Measurements from ENCODE around the gene STX18. TPM values are rescaled to one million over a fixed set of nuclear protein-coding genes. Genes with fewer than 3 reads are reported as not detected.
A peak's percentile ranks its signal among the peaks of the same experiment; 100 is the strongest.
"Not testable (repeated sequence)": the region's sequence is repeated elsewhere in the genome, so short reads cannot be mapped to it uniquely, and the experiment has no call there.

Gene STX18
- total RNA-seq, 1 experiment from 2014 or later, result 20.9 TPM

GRCh38 chr4:4422856-4423499, 118.9 kb downstream of the STX18 start:
- H3K23me2 ChIP-seq (ENCODE audit: insufficient read length, low read depth, low read length, poor library complexity, severe bottlenecking), result no peaks in the 10 kb centered on the region
- H2AK5ac ChIP-seq (ENCODE audit: insufficient read length, low read length), result no peak overlapping the region
- peaks cover 2% of the 10 kb centered on the region for H4K20me1 ChIP-seq (ENCODE audit: control insufficient read depth, insufficient read depth, insufficient read length)
- no peak overlapping the region for H2BK120ac ChIP-seq (ENCODE audit: low read depth, low read length, poor library complexity, severe bottlenecking)
- H3K79me2 ChIP-seq (ENCODE audit: insufficient read depth, low read length), result no peaks in the 10 kb centered on the region
- no peak overlapping the region for H3T11ph ChIP-seq (ENCODE audit: low read length)
- no peak overlapping the region; a peak in 1 of 7 replicates for H3K27ac Mint-ChIP-seq
- H3K23ac ChIP-seq (ENCODE audit: insufficient read length, low read depth, low read length), result no peak overlapping the region
- H4K8ac ChIP-seq (replicated peaks; ENCODE audit: insufficient read length, low read depth, low read length), result no peak overlapping the region
- WGBS (ENCODE audit: extremely low coverage, insufficient read length, low lambda C conversion rate), result no CpG with 5 or more reads among the region's 12 CpGs
- peak overlapping the region; percentile 28 for H3K14ac ChIP-seq (ENCODE audit: insufficient read depth, low read length)
- H2AFZ ChIP-seq (ENCODE audit: low read length), result no peak overlapping the region
- peaks cover 9 to 37% (median 34%) of the 10 kb centered on the region in 3 experiments for H3K36me3 Mint-ChIP-seq (ENCODE audit: insufficient read depth in 1 of 3, low read depth in 3 of 3)
- peak; percentile 17 for DNase-seq
- H4K5ac ChIP-seq (ENCODE audit: insufficient read length, low read depth, low read length), result no peak overlapping the region
- no peak overlapping the region for H3K56ac ChIP-seq (ENCODE audit: insufficient read length, low read depth, low read length)
- H3K18ac ChIP-seq (ENCODE audit: insufficient read length, low read depth, low read length), result no peak overlapping the region
- peaks cover 46 to 47% of the 10 kb centered on the region in 2 experiments for H3K4me1 Mint-ChIP-seq
- H3K4me1 ChIP-seq (ENCODE audit: insufficient read depth, low read length), result peaks cover 28% of the 10 kb centered on the region
- no peak overlapping the region for H3K27ac ChIP-seq (ENCODE audit: insufficient read length, low read depth, low read length)
- no peaks in the 10 kb centered on the region for H3K79me1 ChIP-seq (ENCODE audit: insufficient read depth, low read depth, low read length, poor library complexity, severe bottlenecking)
- H3K9me3 Mint-ChIP-seq, result no peaks in the 10 kb centered on the region
- H3K9ac ChIP-seq (ENCODE audit: extremely low read depth, insufficient read length, low read length), result no peak overlapping the region
- H3K4me3 Mint-ChIP-seq, result no peak overlapping the region
- peaks cover 8% of the 10 kb centered on the region; the same call in 1 of the 2 replicates for H3K27me3 Mint-ChIP-seq (ENCODE audit: low read depth)
- no peak overlapping the region for H2BK5ac ChIP-seq (ENCODE audit: insufficient read length, low read length)
- no peaks in the 10 kb centered on the region for H3K9me3 ChIP-seq (ENCODE audit: control insufficient read depth, low read depth, low read length)
- no peak for TF ChIP-seq CTCF (conservative IDR thresholded peaks at IDR 0.05)
- H2BK20ac ChIP-seq (ENCODE audit: low read depth, low read length, poor library complexity, severe bottlenecking), result no peak overlapping the region
- H2BK15ac ChIP-seq (ENCODE audit: low read depth, low read length), result no peak overlapping the region; the same call in 1 of the 2 replicates
- no peaks in the 10 kb centered on the region for H3K27me3 ChIP-seq (ENCODE audit: insufficient read depth, low read length)
- H4K91ac ChIP-seq (ENCODE audit: insufficient read length, low read depth, low read length), result no peak overlapping the region
- no peak overlapping the region for H2BK12ac ChIP-seq (ENCODE audit: insufficient read length, low read depth, low read length)
- no peak overlapping the region for H3K4me2 ChIP-seq (ENCODE audit: insufficient read depth, insufficient read length, low read length)
- no peak overlapping the region for H3K4ac ChIP-seq (ENCODE audit: low read depth, low read length)

GRCh38 chr4:4422117-4422516, 119.7 kb downstream of the STX18 start:
- not testable (repeated sequence) for H3K9ac ChIP-seq (ENCODE audit: extremely low read depth, insufficient read length, low read length); H3K14ac ChIP-seq (ENCODE audit: insufficient read depth, low read length); H3K56ac ChIP-seq (ENCODE audit: insufficient read length, low read depth, low read length); H4K8ac ChIP-seq (replicated peaks; ENCODE audit: insufficient read length, low read depth, low read length); H3K4me2 ChIP-seq (ENCODE audit: insufficient read depth, insufficient read length, low read length); H2BK12ac ChIP-seq (ENCODE audit: insufficient read length, low read depth, low read length); H3K23ac ChIP-seq (ENCODE audit: insufficient read length, low read depth, low read length); H3K27ac Mint-ChIP-seq; H3K9me3 Mint-ChIP-seq; H2AK5ac ChIP-seq (ENCODE audit: insufficient read length, low read length); H3K79me2 ChIP-seq (ENCODE audit: insufficient read depth, low read length); H4K91ac ChIP-seq (ENCODE audit: insufficient read length, low read depth, low read length); H3K4ac ChIP-seq (ENCODE audit: low read depth, low read length); H3K4me3 Mint-ChIP-seq; DNase-seq; H3K79me1 ChIP-seq (ENCODE audit: insufficient read depth, low read depth, low read length, poor library complexity, severe bottlenecking); H3K27me3 Mint-ChIP-seq (ENCODE audit: low read depth); H2BK15ac ChIP-seq (ENCODE audit: low read depth, low read length); H3K18ac ChIP-seq (ENCODE audit: insufficient read length, low read depth, low read length); H4K5ac ChIP-seq (ENCODE audit: insufficient read length, low read depth, low read length); H3T11ph ChIP-seq (ENCODE audit: low read length); H3K27me3 ChIP-seq (ENCODE audit: insufficient read depth, low read length); H2AFZ ChIP-seq (ENCODE audit: low read length); H2BK5ac ChIP-seq (ENCODE audit: insufficient read length, low read length); H3K9me3 ChIP-seq (ENCODE audit: control insufficient read depth, low read depth, low read length); H3K27ac ChIP-seq (ENCODE audit: insufficient read length, low read depth, low read length); H3K23me2 ChIP-seq (ENCODE audit: insufficient read length, low read depth, low read length, poor library complexity, severe bottlenecking); H2BK20ac ChIP-seq (ENCODE audit: low read depth, low read length, poor library complexity, severe bottlenecking); H2BK120ac ChIP-seq (ENCODE audit: low read depth, low read length, poor library complexity, severe bottlenecking); H4K20me1 ChIP-seq (ENCODE audit: control insufficient read depth, insufficient read depth, insufficient read length)
- Mint-ChIP-seq H3K4me1 (peaks cover 38 to 39% of the 10 kb centered on the region in 2 experiments), H3K36me3 (ENCODE audit: insufficient read depth in 1 of 3, low read depth in 3 of 3) (peaks cover 9 to 37% (median 34%) of the 10 kb centered on the region in 3 experiments)
- WGBS (ENCODE audit: extremely low coverage, insufficient read length, low lambda C conversion rate), result no CpG with 5 or more reads among the region's 7 CpGs
- peaks cover 23% of the 10 kb centered on the region; the same call in 1 of the 2 replicates for H3K4me1 ChIP-seq (ENCODE audit: insufficient read depth, low read length)
